ENCODE measurements around the gene WDR86. TPM values are rescaled to one million over a fixed set of nuclear protein-coding genes. Genes with fewer than 3 reads are reported as not detected.

The WDR86 gene
- polyA plus RNA-seq, 1 donor = 6.6 TPM

Other genes starting within 250 kb of the WDR86 start
- gene GBX1, start 242.3 kb downstream of the WDR86 start, polyA plus RNA-seq (ENCODE audit: insufficient read length) = 3.1 TPM
- 6.2 TPM for gene ASB10, start 222.8 kb downstream of the WDR86 start, polyA plus RNA-seq (ENCODE audit: insufficient read length)
- gene H2BK1, start 199.6 kb downstream of the WDR86 start, polyA plus RNA-seq (ENCODE audit: insufficient read length) = not detected
- 17.4 TPM for gene ABCF2, start 182.8 kb downstream of the WDR86 start, polyA plus RNA-seq (ENCODE audit: insufficient read length)
- 20.2 TPM for gene CHPF2, start 177.6 kb downstream of the WDR86 start, polyA plus RNA-seq (ENCODE audit: insufficient read length)
- 169 TPM for gene SMARCD3, start 161.3 kb downstream of the WDR86 start, polyA plus RNA-seq (ENCODE audit: insufficient read length)
- 35.5 TPM for gene NUB1, start 68.2 kb downstream of the WDR86 start, polyA plus RNA-seq (ENCODE audit: insufficient read length)
- not detected for gene CRYGN, start 30.1 kb upstream of the WDR86 start, polyA plus RNA-seq (ENCODE audit: insufficient read length)
- 78.9 TPM for gene RHEB, start 109.9 kb upstream of the WDR86 start, polyA plus RNA-seq (ENCODE audit: insufficient read length)

Measured in forelimb muscle (tissue), 1 donor.